PC-3 (cell line): ENCODE results near the gene RANGAP1. TPM values are rescaled to one million over a fixed set of nuclear protein-coding genes. Genes with fewer than 3 reads are reported as not detected.

Source experiments
- ATAC-seq: fragments of 200-7000 bp; cut with Tn5 transposase; 2 replicates; pipeline ENCODE4 v1.9.1; 2020; ENCODE audit warnings: mild to moderate bottlenecking, moderate library complexity
- BruUV-seq: library from RNA; stranded (reverse); fragments of 400-500 nt; replicated peaks from 2 replicates; lab custom pipeline; 2021; lab: Mats Ljungman, UMichigan
- CTCF ChIA-PET: fragments of 300-600 bp; sonication (Branson Sonifier 250); formaldehyde crosslinking; loops from one replicate; lab custom pipeline; 2022; ENCODE audit warnings: antibody characterized with exemption; lab: Charles Lee
- POLR2A ChIA-PET: fragments of 300-600 bp; sonication (Branson Sonifier 250); formaldehyde crosslinking; loops from one replicate; lab custom pipeline; 2022; ENCODE audit warnings: antibody characterized with exemption; ENCODE audit not compliant: unreplicated experiment; lab: Charles Lee
- DNase-seq: peaks from one replicate; pipeline ENCODE4 v3.0.0-alpha.2; 2015
- H2AFZ ChIP-seq: fragments of 300-600 bp; sonication (generic); 2 replicates; pipeline ENCODE4 v1.6.0; 2016; ENCODE audit warnings: antibody characterized with exemption, low read length
- H3F3A ChIP-seq: fragments of 300-600 bp; sonication (generic); one replicate; pipeline ENCODE4 v1.6.0; 2017; ENCODE audit warnings: antibody characterized with exemption, low read length, control low read depth, mild to moderate bottlenecking; ENCODE audit not compliant: unreplicated experiment
- H3K27ac ChIP-seq: fragments of 300-600 bp; sonication (generic); 2 replicates; pipeline ENCODE4 v1.5.1; 2016; ENCODE audit warnings: mild to moderate bottlenecking, low read length
- H3K27me3 ChIP-seq: fragments of 300-600 bp; sonication (generic); 2 replicates; pipeline ENCODE4 v1.6.1; 2016; ENCODE audit warnings: low read length, mixed read lengths
- H3K36me3 ChIP-seq: fragments of 300-600 bp; sonication (generic); 2 replicates; pipeline ENCODE4 v1.6.1; 2016; ENCODE audit warnings: low read depth, mixed run types, low read length, mixed read lengths
- H3K4me1 ChIP-seq: fragments of 300-600 bp; sonication (generic); 2 replicates; pipeline ENCODE4 v1.5.1; 2016; ENCODE audit warnings: low read length; ENCODE audit not compliant: insufficient read depth
- H3K4me2 ChIP-seq: fragments of 300-600 bp; sonication (generic); 2 replicates; pipeline ENCODE4 v1.6.0; 2016; ENCODE audit warnings: low read length
- H3K4me3 ChIP-seq: fragments of 300-600 bp; sonication (generic); 2 replicates; pipeline ENCODE4 v1.5.1; 2016; ENCODE audit warnings: mild to moderate bottlenecking, low read length, mixed read lengths
- H3K79me2 ChIP-seq: fragments of 300-600 bp; sonication (generic); 2 replicates; pipeline ENCODE4 v1.6.1; 2017; ENCODE audit warnings: low read length, mixed read lengths
- H3K9ac ChIP-seq: fragments of 300-600 bp; sonication (generic); 2 replicates; pipeline ENCODE4 v1.6.0; 2016; ENCODE audit warnings: mild to moderate bottlenecking, low read length
- H3K9me2 ChIP-seq: fragments of 300-600 bp; sonication (generic); replicated peaks from 2 replicates; pipeline ENCODE4 v1.6.1; 2016; ENCODE audit warnings: mixed run types, low read length, mixed read lengths
- H3K9me3 ChIP-seq: fragments of 300-600 bp; sonication (generic); 2 replicates; pipeline ENCODE4 v1.6.1; 2016; ENCODE audit warnings: low read length, mixed read lengths
- H4K20me1 ChIP-seq: fragments of 300-600 bp; sonication (generic); 2 replicates; pipeline ENCODE4 v1.6.1; 2016; ENCODE audit warnings: low read length, mixed read lengths
- CTCF ChIP-seq: fragments of 300-600 bp; sonication (generic); conservative IDR thresholded peaks from 2 replicates; pipeline ENCODE4 v1.5.1; 2017; ENCODE audit warnings: antibody characterized with exemption, low read depth, mild to moderate bottlenecking, low read length
- EZH2 ChIP-seq: fragments of 300-600 bp; sonication (generic); IDR thresholded peaks from one replicate; pipeline ENCODE4 v1.6.1; 2017; ENCODE audit warnings: antibody characterized with exemption, mild to moderate bottlenecking, low read length; ENCODE audit not compliant: unreplicated experiment
- EZH2phosphoT487 ChIP-seq: fragments of 300-600 bp; sonication (generic); IDR thresholded peaks from 2 replicates; pipeline ENCODE4 v1.6.1; 2018; ENCODE audit warnings: mild to moderate bottlenecking, antibody characterized with exemption, low read length, borderline replicate concordance
- intact Hi-C: fragments of 100-400 bp; cut with micrococcal nuclease; formaldehyde crosslinking; loops from 2 replicates; pipeline ENCODE4 v1.9.0; 2023
- total RNA-seq: library from RNA; depleted of rRNA; stranded (reverse); fragments of >200 nt; gene quantifications from 2 replicates; pipeline ENCODE4 v1.2.3, GENCODE V29; 2014

RANGAP1 gene
- total RNA-seq, 1 experiment from 2014 or later, result 99.0 TPM

GRCh38 chr22:41314821-41315220, 28.8 kb upstream of the RANGAP1 start:
- Histone ChIP-seq H3F3A (no peaks in the 10 kb centered on the region), H4K20me1 (no peaks in the 10 kb centered on the region), H3K9me3 (no peaks in the 10 kb centered on the region), H3K4me2 (no peak overlapping the region), H2AFZ (no peak overlapping the region), H3K4me3 (no peak overlapping the region), H3K4me1 (0 out of 2 replicates have a peak, but pooled peaks cover 4% of the 10 kb centered on the region), H3K27ac (no peak overlapping the region), H3K79me2 (peaks cover 21% of the 10 kb centered on the region), H3K36me3 (no peaks in the 10 kb centered on the region), H3K9me2 (no peaks in the 10 kb centered on the region), H3K9ac (no peak overlapping the region), H3K27me3 (no peaks in the 10 kb centered on the region)
- DNase-seq, result no peak
- POLR2A ChIA-PET, result no interaction called here
- CTCF ChIA-PET, result no interaction called here
- TF ChIP-seq EZH2, result no peak
- no peak for TF ChIP-seq CTCF
- no peak for TF ChIP-seq EZH2phosphoT487
- ATAC-seq, result no peak
- intact Hi-C loops, result no loop called here
- BruUV-seq, result no TSS peak

- no peaks in the 10 kb centered on the region for H4K20me1 ChIP-seq
- CTCF ChIA-PET, result no interaction called here
- no TSS peak for BruUV-seq
Measured at GRCh38 chr22:41311487-41311886, 25.5 kb upstream of the RANGAP1 start.

More at GRCh38 chr22:41311487-41311886, 25.5 kb upstream of the RANGAP1 start:
- Histone ChIP-seq H3K27ac (no peak overlapping the region), H3K9me3 (no peaks in the 10 kb centered on the region), H3K4me2 (no peak overlapping the region), H3K9me2 (no peaks in the 10 kb centered on the region), H3K79me2 (peaks cover 45% of the 10 kb centered on the region), H3K4me1 (0 out of 2 replicates have a peak, but pooled peaks cover 4% of the 10 kb centered on the region), H3K27me3 (no peaks in the 10 kb centered on the region), H3K9ac (no peak overlapping the region), H3F3A (no peaks in the 10 kb centered on the region), H2AFZ (no peak overlapping the region), H3K4me3 (no peak overlapping the region), H3K36me3 (no peaks in the 10 kb centered on the region)
- DNase-seq, result no peak
- no peak for ATAC-seq
- intact Hi-C loops, result no loop called here
- TF ChIP-seq CTCF (no peak), EZH2phosphoT487 (no peak), EZH2 (no peak)
- POLR2A ChIA-PET, result interaction anchor here (0.6 kb wide), 1 partner anchor 19 kb away, joined by 7 read pairs; no protein-coding TSS in a partner anchor
